ENCODE results near the gene LAMTOR4.

Gene LAMTOR4

GRCh38 chr7:100154651-100155491 is 6.2 kb downstream of the LAMTOR4 start:
- DNase-seq: no peak

GRCh38 chr7:100155553-100156317 is 7.0 kb downstream of the LAMTOR4 start:
- DNase-seq: no peak

GRCh38 chr7:100156331-100157068 is 7.8 kb downstream of the LAMTOR4 start:
- DNase-seq: no peak

- DNase-seq: no peak
These were observed 8.3 kb downstream of the LAMTOR4 start for GRCh38 chr7:100157069-100157333.

- peak; percentile 71 for DNase-seq
These were observed 8.9 kb downstream of the LAMTOR4 start for GRCh38 chr7:100157334-100158228.

GRCh38 chr7:100158229-100159098 is 9.7 kb downstream of the LAMTOR4 start, which contains the start of gene TRAPPC14:
Gene TRAPPC14 (minus strand): TSS chr7:100158723. CDS start chr7:100158499, 224 bp downstream.
- peak; percentile 89 for DNase-seq

GRCh38 chr7:100159099-100159623 is 10.4 kb downstream of the LAMTOR4 start:
- DNase-seq: peak; percentile 43

- DNase-seq: no peak
These were observed 11.3 kb downstream of the LAMTOR4 start for GRCh38 chr7:100160067-100160466.

- DNase-seq: peak; percentile 56
These were observed 14.4 kb downstream of the LAMTOR4 start for GRCh38 chr7:100163006-100163531.

GRCh38 chr7:100163871-100164270 is 15.2 kb downstream of the LAMTOR4 start:
- DNase-seq: no peak

- no peak for DNase-seq
These were observed 17.7 kb downstream of the LAMTOR4 start for GRCh38 chr7:100166317-100166940.

- DNase-seq: no peak
These were observed 18.5 kb downstream of the LAMTOR4 start for GRCh38 chr7:100166970-100167911.

GRCh38 chr7:100167912-100168323 is 19.2 kb downstream of the LAMTOR4 start:
- DNase-seq: peak; percentile 30

- peak; percentile 59 for DNase-seq
These were observed 20.6 kb downstream of the LAMTOR4 start for GRCh38 chr7:100169147-100169850.

GRCh38 chr7:100170101-100170897 is 21.6 kb downstream of the LAMTOR4 start:
- no peak for DNase-seq

- DNase-seq: peak; percentile 59
These were observed 22.5 kb downstream of the LAMTOR4 start for GRCh38 chr7:100171087-100171681.

- DNase-seq: no peak
These were observed 23.1 kb downstream of the LAMTOR4 start for GRCh38 chr7:100171840-100172239.
